ENCODE measurements around the gene RXRA.

- no peak for TF ChIP-seq OVOL3 (tag by site-specific recombination; IDR thresholded peaks at IDR 0.05)
- no peak for TF ChIP-seq CTCF (tag by site-specific recombination; IDR thresholded peaks at IDR 0.05)
- no peak for TF ChIP-seq ZBTB1 (tag by site-specific recombination; IDR thresholded peaks at IDR 0.05)
- TF ChIP-seq ZNF776 (tag by site-specific recombination; IDR thresholded peaks at IDR 0.05; ENCODE audit: borderline replicate concordance) = no peak
- no peak for TF ChIP-seq ZNF704 (tag by site-specific recombination; IDR thresholded peaks at IDR 0.05)
- TF ChIP-seq ZNF366 (tag by site-specific recombination; conservative IDR thresholded peaks at IDR 0.05) = no peak
- no peak for TF ChIP-seq ZNF354C (tag by site-specific recombination; IDR thresholded peaks at IDR 0.05; ENCODE audit: borderline replicate concordance, low read depth)
- no peak for TF ChIP-seq PRDM1 (tag by site-specific recombination; IDR thresholded peaks at IDR 0.05)
- no peak for TF ChIP-seq ZNF341 (tag by site-specific recombination; IDR thresholded peaks at IDR 0.05; ENCODE audit: low read depth)
- no peak for TF ChIP-seq ZNF18 (tag by site-specific recombination; IDR thresholded peaks at IDR 0.05)
- no peak for TF ChIP-seq ATF2 (tag by site-specific recombination; IDR thresholded peaks at IDR 0.05; ENCODE audit: low read depth)
- TF ChIP-seq ZNF48 (tag by site-specific recombination; IDR thresholded peaks at IDR 0.05) = no peak
- no peak for TF ChIP-seq ZNF433 (tag by site-specific recombination; IDR thresholded peaks at IDR 0.05; ENCODE audit: low read depth)
Observed at GRCh38 chr9:134327671-134328231, 1.5 kb downstream of the RXRA start.

All from HEK293 (cell line).